H1 (cell line): ENCODE measurements around the gene SLC2A11. TPM values are rescaled to one million over a fixed set of nuclear protein-coding genes. Genes with fewer than 3 reads are reported as not detected.
"Not testable (repeated sequence)": the region's sequence is repeated elsewhere in the genome, so short reads cannot be mapped to it uniquely, and the experiment has no call there.

Source experiments
- CTCF ChIA-PET: fragments of 300-600 bp; sonication (Branson Sonifier 250); formaldehyde crosslinking; loops from one replicate; lab custom pipeline; 2021; ENCODE audit not compliant: partially characterized antibody; lab: Charles Lee
- POLR2A ChIA-PET: fragments of 300-600 bp; sonication (Branson Sonifier 250); formaldehyde crosslinking; loops from one replicate; lab custom pipeline; 2021; ENCODE audit warnings: inconsistent platforms; ENCODE audit not compliant: partially characterized antibody; lab: Charles Lee
- DNase-seq, 2 experiments: peaks; one replicate each; pipeline versions ENCODE4 v3.0.0 to v3.0.0-alpha.2; 2010 to 2022; ENCODE audit warnings: low spot score in 2 of 2, low read depth in 1 of 2, mixed read lengths in 1 of 2
- FAIRE-seq: peaks from 2 replicates; lab custom pipeline; 2011; peaks lifted over from hg19 to GRCh38; lab: Jason Lieb, UNC
- H2AFZ ChIP-seq: 2 replicates; pipeline ENCODE4 v1.8.1; 2012; ENCODE audit warnings: low read length, inconsistent platforms
- H2AK5ac ChIP-seq: 2 replicates; pipeline ENCODE4 v1.6.1; 2013; ENCODE audit warnings: low read depth, low read length
- H2BK120ac ChIP-seq: replicated peaks from 2 replicates; pipeline ENCODE3; 2013; ENCODE audit warnings: low read depth, low read length, inconsistent platforms
- H2BK12ac ChIP-seq: 2 replicates; pipeline ENCODE4 v1.6.1; 2013; ENCODE audit warnings: low read depth, low read length
- H2BK15ac ChIP-seq: 2 replicates; pipeline ENCODE4 v1.6.1; 2013; ENCODE audit warnings: low read length
- H2BK20ac ChIP-seq: 2 replicates; pipeline ENCODE4 v1.6.1; 2013; ENCODE audit warnings: low read length
- H2BK5ac ChIP-seq: 2 replicates; pipeline ENCODE4 v1.6.1; 2013; ENCODE audit warnings: low read depth, low read length
- H3K14ac ChIP-seq: 2 replicates; pipeline ENCODE4 v1.6.1; 2013; ENCODE audit warnings: inconsistent platforms; ENCODE audit not compliant: insufficient read length
- H3K18ac ChIP-seq: 2 replicates; pipeline ENCODE4 v1.6.1; 2013; ENCODE audit warnings: low read length; ENCODE audit errors: extremely low read depth
- H3K23ac ChIP-seq: 2 replicates; pipeline ENCODE4 v1.6.1; 2013; ENCODE audit warnings: inconsistent platforms; ENCODE audit not compliant: insufficient read length
- H3K23me2 ChIP-seq: 2 replicates; pipeline ENCODE4 v1.6.1; 2013; ENCODE audit warnings: low read depth, low read length
- H3K27ac ChIP-seq: 2 replicates; pipeline ENCODE4 v1.6.1; 2011; ENCODE audit warnings: low read depth, low read length, inconsistent platforms
- H3K27me3 ChIP-seq, 4 experiments: replicated peaks in 1 of 4; 1 replicate in 1 of 4; 2 replicates in 3 of 4; pipeline versions ENCODE4 v1.6.1 to v1.8.1; 2011 to 2013; ENCODE audit warnings: low read length in 3 of 4, mild to moderate bottlenecking in 3 of 4, inconsistent platforms in 2 of 4, mixed read lengths in 2 of 4, moderate library complexity in 1 of 4; ENCODE audit not compliant: control insufficient read depth in 3 of 4, insufficient read depth in 3 of 4; ENCODE audit errors: extremely low read depth in 1 of 4
- H3K36me3 ChIP-seq, 4 experiments: 2 replicates each; pipeline versions ENCODE4 v1.6.1 to v1.8.1; 2011 to 2013; ENCODE audit warnings: mild to moderate bottlenecking in 4 of 4, low read length in 3 of 4, moderate library complexity in 2 of 4, control low read depth in 1 of 4, inconsistent platforms in 1 of 4; ENCODE audit not compliant: insufficient read depth in 4 of 4, control insufficient read depth in 2 of 4
- H3K4ac ChIP-seq: replicated peaks from 2 replicates; pipeline ENCODE3; 2013; ENCODE audit warnings: low read length, low read depth, mixed read lengths, inconsistent platforms; ENCODE audit not compliant: insufficient read length
- H3K4me1 ChIP-seq, 4 experiments: replicated peaks in 1 of 4; 1 replicate in 1 of 4; 2 replicates in 3 of 4; pipeline versions ENCODE4 v1.6.1 to v1.8.1; 2011 to 2013; ENCODE audit warnings: low read length in 3 of 4, inconsistent platforms in 2 of 4, mixed read lengths in 1 of 4; ENCODE audit not compliant: insufficient read depth in 4 of 4, control insufficient read depth in 3 of 4
- H3K4me2 ChIP-seq, 2 experiments: 2 replicates each; pipeline versions ENCODE4 v1.6.1 to v1.8.1; 2011 to 2013; ENCODE audit warnings: low read depth in 2 of 2, low read length in 2 of 2, control low read depth in 1 of 2, inconsistent platforms in 1 of 2, mild to moderate bottlenecking in 1 of 2; ENCODE audit not compliant: insufficient read depth in 1 of 2
- H3K4me3 ChIP-seq, 4 experiments: fragments of 200-600, 300-600 bp in 1 of 4; sonication (generic), shearing (Covaris generic), sonication (Bioruptor Twin) in 1 of 4; 2 replicates each; pipeline versions ENCODE4 v1.5.1 to v1.8.1; 2011 to 2016; ENCODE audit warnings: low read length in 4 of 4, low read depth in 3 of 4, control low read depth in 2 of 4, inconsistent platforms in 2 of 4, mild to moderate bottlenecking in 2 of 4, mixed read lengths in 1 of 4, moderate library complexity in 1 of 4; ENCODE audit not compliant: insufficient read depth in 2 of 4; ENCODE audit errors: extremely low read depth in 1 of 4
- H3K56ac ChIP-seq: replicated peaks from 2 replicates; pipeline ENCODE3; 2013; ENCODE audit warnings: low read depth, mild to moderate bottlenecking, mixed read lengths, low read length, inconsistent platforms; ENCODE audit not compliant: insufficient read length
- H3K79me1 ChIP-seq: 2 replicates; pipeline ENCODE4 v1.6.1; 2013; ENCODE audit warnings: low read depth, low read length, control low read depth
- H3K79me2 ChIP-seq, 2 experiments: 2 replicates each; pipeline versions ENCODE4 v1.6.1 to v1.8.1; 2012 to 2013; ENCODE audit warnings: low read length in 2 of 2, mild to moderate bottlenecking in 2 of 2, inconsistent platforms in 1 of 2; ENCODE audit not compliant: insufficient read depth in 2 of 2, control insufficient read depth in 1 of 2
- H3K9ac ChIP-seq, 4 experiments: replicated peaks in 1 of 4; 1 replicate in 1 of 4; 2 replicates in 3 of 4; pipeline versions ENCODE4 v1.6.1 to v1.8.1; 2011 to 2013; ENCODE audit warnings: low read depth in 3 of 4, low read length in 3 of 4, control low read depth in 2 of 4, mild to moderate bottlenecking in 2 of 4, moderate library complexity in 2 of 4, inconsistent platforms in 1 of 4; ENCODE audit errors: extremely low read depth in 1 of 4
- H3K9me3 ChIP-seq, 2 experiments: 2 replicates each; pipeline versions ENCODE4 v1.6.1 to v1.8.1; 2012 to 2013; ENCODE audit warnings: mild to moderate bottlenecking in 2 of 2, moderate library complexity in 2 of 2, control low read depth in 1 of 2, inconsistent platforms in 1 of 2, low read depth in 1 of 2, low read length in 1 of 2, mixed read lengths in 1 of 2; ENCODE audit not compliant: insufficient read depth in 2 of 2
- H4K20me1 ChIP-seq, 2 experiments: replicated peaks in 1 of 2; 2 replicates each; pipeline versions ENCODE3 to v1.8.1; 2011 to 2013; ENCODE audit warnings: inconsistent platforms in 2 of 2, low read length in 2 of 2, mild to moderate bottlenecking in 1 of 2; ENCODE audit not compliant: insufficient read depth in 2 of 2, control insufficient read depth in 1 of 2
- H4K5ac ChIP-seq: 2 replicates; pipeline ENCODE4 v1.6.1; 2013; ENCODE audit warnings: low read length, low read depth, mixed read lengths, inconsistent platforms; ENCODE audit not compliant: insufficient read length
- H4K8ac ChIP-seq: 2 replicates; pipeline ENCODE4 v1.8.0; 2013; ENCODE audit warnings: mild to moderate bottlenecking, moderate library complexity, low read length, inconsistent platforms; ENCODE audit not compliant: insufficient read depth; ENCODE audit errors: extremely low read depth
- H4K91ac ChIP-seq: replicated peaks from 2 replicates; pipeline ENCODE3; 2013; ENCODE audit warnings: low read length, mixed read lengths, inconsistent platforms; ENCODE audit not compliant: insufficient read length
- CTBP2 ChIP-seq: IDR thresholded peaks from 2 replicates; pipeline ENCODE4 v1.7.0; 2011; ENCODE audit warnings: borderline replicate concordance, mild to moderate bottlenecking, moderate library complexity, mixed read lengths, low read length; ENCODE audit not compliant: insufficient read depth, insufficient read length
- KDM1A ChIP-seq: fragments of 200-600, 300-600 bp; sonication (generic); IDR thresholded peaks from 2 replicates; pipeline ENCODE4 v1.7.1; 2016; ENCODE audit warnings: mild to moderate bottlenecking, low read length, borderline replicate concordance
- WGBS, 2 experiments: shearing (Covaris generic) in 1 of 2; methylation state at CpG; one replicate each; pipeline versions ENCODE4 v1.1.6 to v1.1.7; 2013 to 2015; ENCODE audit warnings: low lambda C conversion rate in 2 of 2, mixed read lengths in 2 of 2, inconsistent platforms in 1 of 2, low coverage in 1 of 2, missing lambda C conversion rate in 1 of 2; ENCODE audit not compliant: insufficient replicate concordance in 2 of 2, insufficient coverage in 1 of 2, insufficient read length in 1 of 2; ENCODE audit errors: extremely low coverage in 1 of 2, missing lambda C conversion rate in 1 of 2; 5-methylcytosine and 5-hydroxymethylcytosine counted together
- polyA plus RNA-seq, 7 experiments: library from polyadenylated mRNA; depleted of rRNA in 3 of 7; stranded (reverse) in 5 of 7; unstranded in 2 of 7; fragments of >200 nt in 5 of 7; fragments of 200-250 nt in 2 of 7; gene quantifications; 1 replicate in 5 of 7; 2 replicates in 1 of 7; 4 replicates in 1 of 7; pipeline versions ENCODE4 v1.2.1 to v1.2.3, GENCODE V29; 2011 to 2013; ENCODE audit warnings: missing spikeins in 2 of 7, mixed read lengths in 2 of 7
- total RNA-seq: library from RNA; stranded (reverse); fragmentation: NEBNext Ultra II Directional; extraction: Animal tissue kit (Norgen Biotek cat#: 25700); gene quantifications from 2 replicates; pipeline ENCODE4 v1.2.1, GENCODE V29; 2021

The SLC2A11 gene
- total and polyA plus RNA-seq, 2 of the 8 experiments (the other 6 are each of a cell fraction or from before 2014, with no cell fraction given): 10.7 to 12.5 TPM

GRCh38 chr22:23859201-23859600, 1.5 kb downstream of the SLC2A11 start (continued):
- TF ChIP-seq KDM1A (no peak), CTBP2 (no peak)

GRCh38 chr22:23860187-23860586, 2.5 kb downstream of the SLC2A11 start:
- H3K9me3 ChIP-seq, H3K18ac ChIP-seq, H3K36me3 ChIP-seq, H4K5ac ChIP-seq, H3K27ac ChIP-seq, H3K14ac ChIP-seq, H2BK20ac ChIP-seq, H3K4me2 ChIP-seq, H2BK120ac ChIP-seq, H2BK5ac ChIP-seq, H3K4ac ChIP-seq, H3K4me3 ChIP-seq, H2AFZ ChIP-seq, H3K56ac ChIP-seq, H4K20me1 ChIP-seq, H3K23ac ChIP-seq, H2BK12ac ChIP-seq, H4K8ac ChIP-seq, H4K91ac ChIP-seq, H3K79me2 ChIP-seq, H3K9ac ChIP-seq, DNase-seq, H2AK5ac ChIP-seq, FAIRE-seq, H3K79me1 ChIP-seq, H3K27me3 ChIP-seq, H2BK15ac ChIP-seq: not testable (repeated sequence)
- CTCF ChIA-PET: interaction anchor here (0.9 to 1.0 kb wide), 3 partner anchors 10 to 60 kb away, joined by 3 to 4 read pairs (median 3); no protein-coding TSS in a partner anchor
- Histone ChIP-seq H3K23me2 (peaks cover 11% of the 10 kb centered on the region), H3K4me1 (peaks cover 3 to 15% (median 5%) of the 10 kb centered on the region in 4 experiments; a peak in 6 of 7 replicates)
- POLR2A ChIA-PET: interaction anchor here (0.7 to 1.2 kb wide), 2 partner anchors 9 to 34 kb away, joined by 3 to 5 read pairs; no protein-coding TSS in a partner anchor
- WGBS, 2 experiments: 81% methylated on average over 8 of the region's 8 CpGs; no CpG with 5 or more reads in 1 of the 2 experiments
